RWPE1 (cell line): ENCODE data around the gene CTIF.
"Not testable (repeated sequence)": the region's sequence is repeated elsewhere in the genome, so short reads cannot be mapped to it uniquely, and the experiment has no call there.

Experiments
- CTCF ChIA-PET: fragments of 350-600 bp; sonication (Branson Sonifier 250); formaldehyde crosslinking; extraction: SDS; loops from one replicate; lab custom pipeline; 2021; lab: Yijun Ruan, JAX
- POLR2A ChIA-PET: fragments of 400-600 bp; formaldehyde crosslinking; extraction: SDS; loops from one replicate; lab custom pipeline; 2020; ENCODE audit warnings: antibody characterized with exemption; ENCODE audit not compliant: low non-redundant PET; lab: Yijun Ruan, JAX
- DNase-seq: peaks from one replicate; pipeline ENCODE4 v3.0.0; 2012; ENCODE audit warnings: low spot score
- H3K27ac ChIP-seq: fragments of 450-650 bp; 2 replicates; pipeline ENCODE4 v1.5.1; 2017
- TF ChIP-seq, protein P1 (sequence below): fragments of 450-650 bp; conservative IDR thresholded peaks from 2 replicates; pipeline ENCODE4 v1.5.1; 2017; ENCODE audit warnings: low read depth, mild to moderate bottlenecking

The CTIF gene

DNA sequence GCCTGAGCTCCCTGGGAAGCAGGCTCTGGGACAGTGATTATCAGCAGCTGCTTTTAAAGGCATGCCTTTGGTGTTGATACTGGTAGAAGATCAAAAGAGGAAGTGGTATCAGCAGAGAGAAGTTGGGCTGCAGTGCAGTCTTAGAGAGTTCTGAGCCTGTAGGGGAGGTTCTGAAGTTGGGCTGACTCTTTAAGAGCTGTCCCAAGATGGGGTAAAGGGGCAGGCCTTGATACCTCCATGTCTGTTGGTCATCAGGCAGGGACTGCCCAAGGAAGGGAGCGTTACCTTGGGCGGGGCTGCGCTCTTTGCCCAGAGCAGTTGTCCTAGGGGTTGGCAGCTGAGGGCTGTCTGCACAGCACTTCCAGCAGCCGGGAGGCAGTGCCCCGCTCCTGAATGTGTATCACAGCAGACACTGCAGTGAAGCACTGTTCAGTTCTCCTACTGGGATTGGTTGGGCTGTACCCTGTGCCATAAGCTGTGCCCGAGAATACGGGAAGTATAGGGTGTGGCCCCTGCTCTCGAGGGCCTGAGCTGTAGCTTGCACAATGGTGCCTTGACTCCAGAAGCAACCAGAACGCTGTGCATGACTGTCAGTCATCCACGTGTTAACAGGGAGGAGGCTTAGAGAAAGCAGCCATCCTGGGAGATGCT is 177.0 kb downstream of the CTIF start:
- ChIA-PET CTCF (interaction anchor here (0.5 kb wide), 1 partner anchor 72 kb away, joined by 3 read pairs; no protein-coding TSS in a partner anchor), POLR2A (no interaction called here)
- no peak overlapping the region for H3K27ac ChIP-seq
- no peak for DNase-seq
- TF ChIP-seq, protein P1, sequence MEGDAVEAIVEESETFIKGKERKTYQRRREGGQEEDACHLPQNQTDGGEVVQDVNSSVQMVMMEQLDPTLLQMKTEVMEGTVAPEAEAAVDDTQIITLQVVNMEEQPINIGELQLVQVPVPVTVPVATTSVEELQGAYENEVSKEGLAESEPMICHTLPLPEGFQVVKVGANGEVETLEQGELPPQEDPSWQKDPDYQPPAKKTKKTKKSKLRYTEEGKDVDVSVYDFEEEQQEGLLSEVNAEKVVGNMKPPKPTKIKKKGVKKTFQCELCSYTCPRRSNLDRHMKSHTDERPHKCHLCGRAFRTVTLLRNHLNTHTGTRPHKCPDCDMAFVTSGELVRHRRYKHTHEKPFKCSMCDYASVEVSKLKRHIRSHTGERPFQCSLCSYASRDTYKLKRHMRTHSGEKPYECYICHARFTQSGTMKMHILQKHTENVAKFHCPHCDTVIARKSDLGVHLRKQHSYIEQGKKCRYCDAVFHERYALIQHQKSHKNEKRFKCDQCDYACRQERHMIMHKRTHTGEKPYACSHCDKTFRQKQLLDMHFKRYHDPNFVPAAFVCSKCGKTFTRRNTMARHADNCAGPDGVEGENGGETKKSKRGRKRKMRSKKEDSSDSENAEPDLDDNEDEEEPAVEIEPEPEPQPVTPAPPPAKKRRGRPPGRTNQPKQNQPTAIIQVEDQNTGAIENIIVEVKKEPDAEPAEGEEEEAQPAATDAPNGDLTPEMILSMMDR, result no peak

DNA sequence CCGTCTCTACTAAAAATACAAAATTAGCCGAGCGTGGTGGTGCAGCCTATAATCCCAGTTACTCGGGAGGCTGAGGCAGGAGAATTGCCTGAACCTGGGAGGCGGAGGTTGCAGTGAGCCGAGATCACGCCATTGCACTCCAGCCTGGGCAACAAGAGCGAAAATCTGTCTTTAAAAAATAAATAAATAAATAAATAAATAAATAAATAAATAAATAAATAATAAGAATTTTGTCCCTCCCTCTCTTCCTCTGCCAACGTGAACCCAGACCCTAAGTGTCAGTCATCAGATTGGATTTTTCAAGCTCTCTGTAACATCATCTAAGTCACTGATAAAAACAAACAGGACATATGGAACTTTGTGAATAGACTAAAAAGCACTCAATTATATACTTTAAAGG is 178.4 kb downstream of the CTIF start:
- POLR2A ChIA-PET, H3K27ac ChIP-seq, DNase-seq, CTCF ChIA-PET: not testable (repeated sequence)

DNA sequence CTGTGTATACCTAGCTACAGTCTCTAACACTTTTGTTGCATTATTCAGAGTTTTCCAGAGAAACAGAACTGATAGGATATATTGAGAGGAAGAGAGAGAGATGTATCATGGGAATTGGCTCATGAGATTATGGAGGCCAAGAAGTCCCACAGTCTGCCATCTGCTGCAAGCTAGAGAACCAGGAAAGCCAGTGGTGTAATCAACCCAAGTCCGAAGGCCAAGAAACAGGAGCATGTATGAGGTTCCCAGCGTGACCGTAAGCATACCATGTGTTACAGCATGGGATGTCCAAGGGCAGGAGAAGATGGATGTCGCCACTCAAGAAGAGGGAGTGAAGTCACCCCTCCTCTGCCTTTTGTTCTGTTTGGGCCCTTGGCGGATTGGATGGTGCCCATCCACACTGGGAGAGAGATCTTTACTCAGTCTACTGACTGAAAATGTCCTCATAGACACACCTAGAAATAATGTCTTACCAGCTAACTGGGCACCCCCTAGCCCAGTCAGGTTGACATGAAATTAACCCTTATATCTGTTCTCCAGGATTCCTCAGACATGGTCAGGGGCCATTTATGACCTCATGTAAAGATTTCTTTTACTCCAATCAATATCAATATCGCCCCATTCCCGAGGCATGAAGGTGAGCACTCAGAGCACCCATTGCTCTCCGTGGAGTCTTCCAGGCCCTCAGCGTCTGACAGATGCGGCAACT is 179.6 kb downstream of the CTIF start:
- ChIA-PET POLR2A (no interaction called here), CTCF (no interaction called here)
- no peak overlapping the region for H3K27ac ChIP-seq
- no peak for DNase-seq
- TF ChIP-seq, protein P1, result no peak

DNA sequence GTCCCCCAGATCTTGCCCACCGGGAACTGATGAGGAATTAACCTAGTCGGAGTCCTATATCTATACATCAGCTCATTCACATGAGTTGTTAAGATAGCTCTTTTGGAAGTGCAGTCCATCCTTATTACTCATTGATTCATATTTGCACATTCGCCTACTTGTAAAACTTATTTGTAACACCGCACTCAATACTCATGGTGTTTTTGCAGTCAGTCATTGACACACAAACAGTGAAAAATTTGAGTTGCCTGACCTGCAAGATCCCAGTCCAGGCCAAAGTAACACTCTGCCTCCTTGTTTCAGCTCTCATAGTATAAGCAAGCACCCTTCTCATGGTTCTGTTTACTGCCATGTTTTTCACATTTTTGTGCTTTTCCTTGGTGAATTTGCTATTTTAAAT is 180.6 kb downstream of the CTIF start:
- TF ChIP-seq, protein P1, result no peak
- ChIA-PET POLR2A (no interaction called here), CTCF (no interaction called here)
- no peak overlapping the region for H3K27ac ChIP-seq
- no peak for DNase-seq

DNA sequence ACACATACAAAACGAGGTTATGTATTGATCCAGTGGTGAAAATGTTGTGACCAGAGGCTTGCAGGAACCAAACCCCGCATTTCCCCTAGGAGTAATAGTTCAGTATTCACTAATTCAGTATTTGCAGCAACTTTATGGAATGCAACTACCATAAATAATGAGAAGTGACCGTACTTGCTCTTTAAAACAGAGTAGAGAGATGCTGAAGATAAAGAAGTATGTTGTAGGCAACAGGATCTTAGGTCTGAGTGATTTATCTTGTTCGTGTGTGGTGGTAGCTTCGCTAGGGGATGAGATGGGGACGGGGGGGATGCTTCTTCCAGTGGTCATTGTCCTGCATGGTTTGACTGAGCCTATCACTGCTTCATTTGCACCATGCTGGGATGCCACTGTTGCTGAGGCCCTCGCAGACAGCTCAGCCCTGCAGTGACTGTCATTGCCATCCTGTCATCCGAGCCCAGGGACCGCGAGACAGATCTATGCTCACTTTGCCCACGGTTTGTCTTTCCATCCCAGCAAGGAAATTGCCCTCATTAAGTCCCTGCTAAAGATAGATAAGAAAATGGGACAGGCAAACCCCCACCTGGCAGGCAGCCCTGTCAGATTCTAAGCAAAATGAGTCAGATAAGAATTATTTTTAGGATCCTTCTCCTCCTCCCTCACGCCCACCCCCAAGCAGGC is 181.3 kb downstream of the CTIF start:
- CTCF ChIA-PET, result interaction anchor here (0.5 kb wide), 1 partner anchor 743 kb away, joined by 4 read pairs; no protein-coding TSS in a partner anchor
- POLR2A ChIA-PET, result no interaction called here
- no peak for DNase-seq
- TF ChIP-seq, protein P1, result no peak
- H3K27ac ChIP-seq, result no peak overlapping the region

DNA sequence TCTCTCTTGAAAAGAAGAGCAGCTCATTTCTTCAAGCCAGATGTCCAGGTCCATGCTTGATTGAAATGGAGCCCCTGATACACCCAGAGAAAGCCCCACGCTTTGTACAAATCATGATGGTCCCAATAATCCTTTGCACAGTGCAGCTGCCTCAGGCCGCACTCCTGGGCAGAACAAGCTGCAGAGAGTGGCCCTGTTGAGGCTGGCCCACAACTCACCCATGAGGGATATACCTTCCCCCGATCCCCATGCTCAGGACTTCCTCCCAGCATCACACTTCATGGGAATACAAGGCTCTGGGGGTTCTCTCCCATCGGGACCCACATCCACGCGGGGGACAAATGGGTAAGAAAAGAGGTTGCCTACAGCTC is 181.8 kb downstream of the CTIF start:
- TF ChIP-seq, protein P1, result no peak
- CTCF ChIA-PET, result interaction anchor here (0.5 to 0.6 kb wide), 2 partner anchors 699 to 743 kb away, joined by 3 to 4 read pairs; no protein-coding TSS in a partner anchor
- no peak overlapping the region for H3K27ac ChIP-seq
- no peak for DNase-seq
- POLR2A ChIA-PET, result no interaction called here
